Heart right ventricle (tissue), 16 donors: ENCODE results near the gene SEC24C. TPM values are rescaled to one million over a fixed set of nuclear protein-coding genes. Genes with fewer than 3 reads are reported as not detected.
"Not testable (repeated sequence)": the region's sequence is repeated elsewhere in the genome, so short reads cannot be mapped to it uniquely, and the experiment has no call there.

Experiments used
- ATAC-seq, 8 donors: fragments of 200-7000 bp; cut with Tn5 transposase; one replicate each; pipeline ENCODE4 v1.9.1; 2020; ENCODE audit warnings: mild to moderate bottlenecking in 8 of 8, moderate library complexity in 8 of 8, moderate number of reproducible peaks in 1 of 8
- DNase-seq, 2 donors: peaks; one replicate each; pipeline ENCODE4 v3.0.0-alpha.2; 2020
- H3K27ac ChIP-seq, 10 donors: fragments of 200-600 bp; sonication (generic) in 2 of 10; one replicate each; pipeline versions ENCODE4 v1.5.0 to v1.8.0; 2020 to 2022; ENCODE audit warnings: mild to moderate bottlenecking in 3 of 10
- H3K27me3 ChIP-seq, 7 donors: fragments of 200-600 bp; one replicate each; pipeline ENCODE4 v1.8.0; 2021 to 2022; ENCODE audit warnings: mild to moderate bottlenecking in 2 of 7
- H3K36me3 ChIP-seq, 9 donors: fragments of 200-600 bp; sonication (generic) in 1 of 9; one replicate each; pipeline versions ENCODE4 v1.5.0 to v1.8.0; 2020 to 2022; ENCODE audit warnings: mild to moderate bottlenecking in 2 of 9
- H3K4me1 ChIP-seq, 9 donors: fragments of 200-600 bp; sonication (generic) in 1 of 9; one replicate each; pipeline versions ENCODE4 v1.5.0 to v1.8.0; 2020 to 2022; ENCODE audit warnings: mild to moderate bottlenecking in 4 of 9
- H3K4me3 ChIP-seq, 10 donors: fragments of 200-600 bp; sonication (generic) in 2 of 10; one replicate each; pipeline versions ENCODE4 v1.5.0 to v1.8.0; 2020 to 2022; ENCODE audit warnings: mild to moderate bottlenecking in 7 of 10, moderate library complexity in 2 of 10
- H3K9me3 ChIP-seq, 11 donors: fragments of 200-600 bp in 10 of 11; sonication (generic) in 2 of 11; one replicate each; pipeline versions ENCODE4 v1.5.0 to v1.8.0; 2013 to 2022; ENCODE audit warnings: mild to moderate bottlenecking in 2 of 11, control low read depth in 1 of 11, moderate library complexity in 1 of 11
- CTCF ChIP-seq, 9 donors: fragments of 200-600 bp; sonication (generic) in 2 of 9; IDR thresholded peaks; one replicate each; pipeline versions ENCODE4 v1.5.0 to v1.8.0; 2021 to 2022; ENCODE audit warnings: antibody characterized with exemption in 9 of 9, mild to moderate bottlenecking in 5 of 9, moderate library complexity in 1 of 9
- WGBS, 2 donors: extraction: QIAGEN DNeasy Blood & Tissue Kit; methylation state at CpG; one replicate each; pipeline ENCODE4 v1.1.7; 2013; ENCODE audit warnings: inconsistent platforms in 1 of 2; 5-methylcytosine and 5-hydroxymethylcytosine counted together
- intact Hi-C, 10 donors: fragments of 100-400 bp; cut with DNase I; formaldehyde crosslinking; loops; one replicate each; pipeline versions ENCODE4 v1.11.1 to v1.14.2; 2022
- polyA plus RNA-seq, 2 donors: library from polyadenylated mRNA; stranded (reverse); fragments of 200-250 nt; gene quantifications; one replicate each; pipeline ENCODE4 v1.2.3, GENCODE V29; 2013
- total RNA-seq, 10 donors: library from RNA; stranded (reverse); fragmentation: NEBNext Ultra II Directional in 3 of 10; extraction: Animal tissue kit (Norgen Biotek cat#: 25700) in 3 of 10; gene quantifications; one replicate each; pipeline versions ENCODE4 v1.2.1 to v1.2.4, GENCODE V29; 2021 to 2023
- donor health status: Arrhythmogenic right ventricular cardiomyopathy.
- donor health status: ischemic (EF 13 %, LVEDD 7.1; RV severe dilation, severe dysfunction).
- donor health status: healthy with polysubstance abuse.
- donor health status: DM: no; HTN: yes; CAD: no.
- donor health status: DM: no; HTN: no; CAD: no.
- donor health status: ischemic (EF 25% LVEDD 6.9; RV normal size, moderate dysfunction).
- donor health status: ischemic (EF 25% LVEDD 5.7; RV mildly dilated, moderate dysfunction).
- donor health status: healthy.
- donor health status: DM: yes; HTN: yes; CAD: no.
- donor health status: Ischemic cardiomyopathy.
- donor health status: ischemic (EF 35%, LVEDD 5.7; RV mildly dilated, moderate dysfunction).
- donor health status: nonischemic (EF 11% LVEDD 7.7; RV severe dilation, severe dysfunction).
- donor health status: DM: yes; HTN: yes; CAD: no.
- donor health status: PGD.
- donor health status: ischemic (EF 29% LVEDD 5.4; RV normal size, mild dysfunction).
- donor health status: nonischemic (EF 23%, LVEDD 6.1; RV moderate dilation, normal function).

SEC24C gene
- total and polyA plus RNA-seq, 12 donors: 33.4 to 59.7 (median 50.9) TPM

- intact Hi-C loops: loop anchor here in 2 of 10 donors (1.0 to 5.0 kb wide), 2 partner anchors 26 to 43 kb away; partner anchors contain the start of genes NDST2 (in 1 of the 2) and SEC24C (in 1 of the 2)
- peak within 1 kb of the TSS; percentile 68 to 97 (median 92) for H3K4me3 ChIP-seq
- peaks cover 0 to 24% (median 17%) of the 10 kb centered on the region in 9 donors for H3K36me3 ChIP-seq
- H3K27ac ChIP-seq: peak within 1 kb of the TSS; percentile 74 to 97 (median 90)
- H3K9me3 ChIP-seq: no peaks in the 10 kb centered on the region
- WGBS, 2 donors: 0 to 1% methylated on average over 32 to 36 of the region's 36 CpGs
- ATAC-seq (peak; percentile 87 to 95 (median 92)), DNase-seq (peak; percentile 86 to 92)
- no peaks in the 10 kb centered on the region for H3K27me3 ChIP-seq
- peaks cover 15 to 67% (median 59%) of the 10 kb centered on the region in 9 donors for H3K4me1 ChIP-seq
- peak in 3 of 9 donors; percentile 10 to 20 (median 14) for TF ChIP-seq CTCF (IDR thresholded peaks at IDR 0.05)
Observed at GRCh38 chr10:73785211-73785720, 41.1 kb downstream of the SEC24C start, which contains the start of gene ZSWIM8. ZSWIM8 (plus strand) TSS chr10:73785606; CDS start chr10:73785879, 273 bp downstream.

GRCh38 chr10:73785721-73786511 lies 41.7 kb downstream of the SEC24C start:
- peak overlapping the region; percentile 68 to 97 (median 92) for H3K4me3 ChIP-seq
- peak; percentile 5 to 44 (median 27) for ATAC-seq
- 0 to 1% methylated on average over 42 to 54 of the region's 54 CpGs for WGBS, 2 donors
- H3K9me3 ChIP-seq: no peaks in the 10 kb centered on the region
- peaks cover 0 to 30% (median 23%) of the 10 kb centered on the region in 9 donors for H3K36me3 ChIP-seq
- H3K4me1 ChIP-seq: peaks cover 15 to 61% (median 53%) of the 10 kb centered on the region in 9 donors
- no peak for TF ChIP-seq CTCF (IDR thresholded peaks at IDR 0.05)
- peak in 1 of 2 donors; percentile 28 for DNase-seq
- intact Hi-C loops: loop anchor here in 2 of 10 donors (1.0 to 5.0 kb wide), 2 partner anchors 25 to 44 kb away; partner anchors contain the start of genes NDST2 (in 1 of the 2) and SEC24C (in 1 of the 2)
- no peaks in the 10 kb centered on the region for H3K27me3 ChIP-seq
- H3K27ac ChIP-seq: peak overlapping the region; percentile 74 to 97 (median 90)

- DNase-seq (no peak), ATAC-seq (no peak)
- peak overlapping the region in 8 of 10 donors; percentile 86 to 97 (median 92) for H3K27ac ChIP-seq
- H3K27me3 ChIP-seq: no peaks in the 10 kb centered on the region
- WGBS, 2 donors: 0 to 2% methylated on average over 2 of the region's 2 CpGs
- H3K36me3 ChIP-seq: peaks cover 0 to 36% (median 29%) of the 10 kb centered on the region in 9 donors
- H3K4me1 ChIP-seq: peaks cover 15 to 56% (median 48%) of the 10 kb centered on the region in 9 donors
- TF ChIP-seq CTCF (IDR thresholded peaks at IDR 0.05): no peak
- no peaks in the 10 kb centered on the region for H3K9me3 ChIP-seq
- intact Hi-C loops: loop anchor here in 1 of 10 donors (5.0 kb wide), 1 partner anchor 44 kb away; the partner anchor contains the start of gene SEC24C
- H3K4me3 ChIP-seq: peak overlapping the region; percentile 68 to 97 (median 92)
Observed at GRCh38 chr10:73786512-73786885, 42.3 kb downstream of the SEC24C start.

GRCh38 chr10:73787031-73787800 lies 43.0 kb downstream of the SEC24C start:
- ATAC-seq, H3K27ac ChIP-seq, DNase-seq, H3K9me3 ChIP-seq, H3K27me3 ChIP-seq: not testable (repeated sequence)
- intact Hi-C loops: loop anchor here in 1 of 10 donors (5.0 kb wide), 1 partner anchor 45 kb away; the partner anchor contains the start of gene SEC24C
- WGBS, 2 donors: 90% methylated on average over 21 of the region's 21 CpGs
- Histone ChIP-seq H3K4me1 (peaks cover 15 to 56% (median 47%) of the 10 kb centered on the region in 9 donors), H3K4me3 (peak overlapping the region in 8 of 10 donors; percentile 90 to 97 (median 93)), H3K36me3 (peaks cover 0 to 43% (median 36%) of the 10 kb centered on the region in 9 donors)
